ENCODE results near the gene USP33. TPM values are rescaled to one million over a fixed set of nuclear protein-coding genes. Genes with fewer than 3 reads are reported as not detected.
"Not testable (repeated sequence)": the region's sequence is repeated elsewhere in the genome, so short reads cannot be mapped to it uniquely, and the experiment has no call there.

Gene USP33
- total RNA-seq, 4 donors from 2014 or later: 31.1 to 51.8 (median 34.6) TPM

GRCh38 chr1:77658271-77658670 lies 101.4 kb downstream of the USP33 start:
- no peak overlapping the region for H3K27ac ChIP-seq
- DNase-seq (no peak), ATAC-seq (no peak)
- H3K27me3 ChIP-seq: no peaks in the 10 kb centered on the region
- TF ChIP-seq CTCF (IDR thresholded peaks at IDR 0.05 in 4 of 5, conservative IDR thresholded peaks at IDR 0.05 in 1 of 5): no peak
- TF ChIP-seq POLR2A (IDR thresholded peaks at IDR 0.05): no peak
- no peaks in the 10 kb centered on the region for H3K36me3 ChIP-seq
- H3K4me1 ChIP-seq: no peaks in the 10 kb centered on the region
- intact Hi-C loops (cut with DNase I; ENCODE audit: low total_unique reads): no loop called here
- H3K9me3 ChIP-seq: no peaks in the 10 kb centered on the region
- in situ Hi-C loops (cut with MboI; ENCODE audit: low sequenced_read_pairs in 4 of 4): no loop called here
- H3K4me3 ChIP-seq: no peak overlapping the region

DNA sequence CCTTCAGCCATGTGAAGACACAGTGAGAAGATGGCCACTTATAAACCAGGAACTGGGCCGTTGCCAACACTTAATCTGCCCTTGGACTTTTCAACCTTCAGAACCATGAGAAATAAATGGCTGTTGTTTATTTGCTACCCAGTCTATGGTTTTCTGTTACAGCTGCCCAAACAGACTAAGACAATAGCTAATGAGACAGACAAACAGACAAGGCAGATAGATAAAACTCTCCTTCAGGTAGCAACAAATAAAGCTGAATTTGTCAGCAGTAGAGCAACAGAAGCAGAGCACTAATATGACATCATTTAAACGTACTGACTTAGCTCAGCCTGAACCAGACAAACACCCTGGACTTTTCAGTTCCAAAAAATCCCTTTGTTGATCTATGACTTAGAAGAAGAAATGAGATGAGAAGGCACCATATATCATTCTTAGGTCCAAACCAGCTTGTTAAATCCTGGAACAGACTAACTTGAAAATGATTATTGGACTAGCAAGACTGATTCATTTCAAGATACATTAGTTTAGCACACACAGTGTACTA lies 104.1 kb downstream of the USP33 start:
- Histone ChIP-seq H3K4me3 (no peak overlapping the region), H3K27ac (no peak overlapping the region), H3K27me3 (no peaks in the 10 kb centered on the region), H3K9me3 (no peaks in the 10 kb centered on the region), H3K36me3 (no peaks in the 10 kb centered on the region), H3K4me1 (peaks cover 11% of the 10 kb centered on the region in 2 donors)
- no peak for TF ChIP-seq POLR2A (IDR thresholded peaks at IDR 0.05)
- no peak for TF ChIP-seq CTCF (IDR thresholded peaks at IDR 0.05 in 4 of 5, conservative IDR thresholded peaks at IDR 0.05 in 1 of 5)
- intact Hi-C loops (cut with DNase I; ENCODE audit: low total_unique reads) (no loop called here), in situ Hi-C loops (cut with MboI; ENCODE audit: low sequenced_read_pairs in 4 of 4) (no loop called here)
- DNase-seq (no peak), ATAC-seq (no peak)

DNA sequence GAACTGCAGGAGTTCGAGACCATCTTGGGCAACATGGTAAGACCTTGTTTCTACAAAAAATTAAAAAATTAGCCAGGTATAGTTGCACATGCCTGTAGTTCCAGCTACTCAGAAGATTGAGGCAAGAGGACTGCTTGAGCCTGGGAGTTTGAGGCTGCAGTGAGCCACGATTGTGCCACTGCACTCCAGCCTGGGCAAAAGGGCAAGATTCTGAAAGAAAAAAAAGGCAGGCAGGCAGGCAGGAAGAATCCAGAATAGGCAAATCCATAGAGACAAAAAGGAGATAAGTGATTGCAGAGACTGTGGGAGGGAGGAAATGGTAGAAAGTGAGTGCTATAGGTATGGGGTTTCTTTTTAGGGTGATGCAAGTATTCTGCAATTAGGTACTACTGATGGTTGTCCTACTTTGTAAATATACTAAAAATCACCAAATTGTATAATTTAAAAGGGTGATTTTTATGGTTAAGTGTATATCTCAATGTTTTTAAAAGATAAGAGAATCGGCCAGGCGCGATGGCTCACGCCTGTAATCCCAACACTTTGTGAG lies 106.6 kb downstream of the USP33 start:
- DNase-seq: no peak
- Histone ChIP-seq H3K4me1 (peaks cover 11% of the 10 kb centered on the region in 2 donors), H3K36me3 (no peaks in the 10 kb centered on the region), H3K9me3 (no peaks in the 10 kb centered on the region), H3K27me3 (no peaks in the 10 kb centered on the region), H3K27ac (peak overlapping the region in 1 of 4 donors; percentile 57), H3K4me3 (no peak overlapping the region)
- in situ Hi-C loops (cut with MboI; ENCODE audit: low sequenced_read_pairs in 4 of 4) (no loop called here), intact Hi-C loops (cut with DNase I; ENCODE audit: low total_unique reads) (no loop called here)
- TF ChIP-seq POLR2A (IDR thresholded peaks at IDR 0.05) (no peak), CTCF (IDR thresholded peaks at IDR 0.05 in 4 of 5, conservative IDR thresholded peaks at IDR 0.05 in 1 of 5) (no peak)
- ATAC-seq: no peak

GRCh38 chr1:77652268-77652667 lies 107.4 kb downstream of the USP33 start:
- Histone ChIP-seq H3K27me3 (no peaks in the 10 kb centered on the region), H3K4me1 (peaks cover 11% of the 10 kb centered on the region in 2 donors), H3K27ac (peak overlapping the region in 2 of 4 donors; percentile 2 to 57), H3K9me3 (no peaks in the 10 kb centered on the region), H3K36me3 (no peaks in the 10 kb centered on the region), H3K4me3 (no peak overlapping the region)
- intact Hi-C loops (cut with DNase I; ENCODE audit: low total_unique reads): no loop called here
- in situ Hi-C loops (cut with MboI; ENCODE audit: low sequenced_read_pairs in 4 of 4): no loop called here
- no peak for ATAC-seq
- TF ChIP-seq POLR2A (IDR thresholded peaks at IDR 0.05) (no peak), CTCF (IDR thresholded peaks at IDR 0.05 in 4 of 5, conservative IDR thresholded peaks at IDR 0.05 in 1 of 5) (no peak)
- no peak for DNase-seq

DNA sequence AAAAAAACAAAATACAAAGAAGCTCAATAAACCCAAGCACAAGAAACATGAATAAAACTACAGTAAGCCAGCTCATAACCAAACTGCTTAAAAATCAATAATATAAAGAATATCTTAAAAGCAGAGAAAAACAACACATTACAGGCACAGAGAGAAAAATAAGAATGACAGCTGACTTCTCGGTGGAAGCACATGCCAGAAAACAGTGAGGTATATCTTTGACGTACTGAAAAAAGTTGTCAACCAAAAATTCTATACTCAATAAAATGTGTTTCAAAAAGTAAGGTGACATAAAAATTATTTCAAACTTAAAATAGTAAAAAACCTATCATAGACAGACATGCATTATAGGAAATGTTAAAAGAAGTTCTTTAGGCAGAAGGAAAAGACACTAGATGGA lies 110.5 kb downstream of the USP33 start:
- Histone ChIP-seq H3K36me3 (peaks cover 0 to 11% of the 10 kb centered on the region in 2 donors), H3K4me3 (no peak overlapping the region), H3K4me1 (peaks cover 11% of the 10 kb centered on the region in 2 donors), H3K27me3 (no peaks in the 10 kb centered on the region), H3K9me3 (no peaks in the 10 kb centered on the region), H3K27ac (no peak overlapping the region)
- TF ChIP-seq POLR2A (IDR thresholded peaks at IDR 0.05) (no peak), CTCF (IDR thresholded peaks at IDR 0.05 in 4 of 5, conservative IDR thresholded peaks at IDR 0.05 in 1 of 5) (no peak)
- intact Hi-C loops (cut with DNase I; ENCODE audit: low total_unique reads) (no loop called here), in situ Hi-C loops (cut with MboI; ENCODE audit: low sequenced_read_pairs in 4 of 4) (no loop called here)
- ATAC-seq (no peak), DNase-seq (no peak)

GRCh38 chr1:77646224-77646623 lies 113.4 kb downstream of the USP33 start:
- in situ Hi-C loops (cut with MboI; ENCODE audit: low sequenced_read_pairs in 4 of 4); intact Hi-C loops (cut with DNase I; ENCODE audit: low total_unique reads); DNase-seq; H3K9me3 ChIP-seq; H3K27ac ChIP-seq; H3K4me1 ChIP-seq; ATAC-seq; H3K27me3 ChIP-seq; H3K4me3 ChIP-seq: not testable (repeated sequence)
- peaks cover 0 to 11% of the 10 kb centered on the region in 2 donors for H3K36me3 ChIP-seq
